Measurements from ENCODE around the gene CDKAL1.

Gene CDKAL1

DNA sequence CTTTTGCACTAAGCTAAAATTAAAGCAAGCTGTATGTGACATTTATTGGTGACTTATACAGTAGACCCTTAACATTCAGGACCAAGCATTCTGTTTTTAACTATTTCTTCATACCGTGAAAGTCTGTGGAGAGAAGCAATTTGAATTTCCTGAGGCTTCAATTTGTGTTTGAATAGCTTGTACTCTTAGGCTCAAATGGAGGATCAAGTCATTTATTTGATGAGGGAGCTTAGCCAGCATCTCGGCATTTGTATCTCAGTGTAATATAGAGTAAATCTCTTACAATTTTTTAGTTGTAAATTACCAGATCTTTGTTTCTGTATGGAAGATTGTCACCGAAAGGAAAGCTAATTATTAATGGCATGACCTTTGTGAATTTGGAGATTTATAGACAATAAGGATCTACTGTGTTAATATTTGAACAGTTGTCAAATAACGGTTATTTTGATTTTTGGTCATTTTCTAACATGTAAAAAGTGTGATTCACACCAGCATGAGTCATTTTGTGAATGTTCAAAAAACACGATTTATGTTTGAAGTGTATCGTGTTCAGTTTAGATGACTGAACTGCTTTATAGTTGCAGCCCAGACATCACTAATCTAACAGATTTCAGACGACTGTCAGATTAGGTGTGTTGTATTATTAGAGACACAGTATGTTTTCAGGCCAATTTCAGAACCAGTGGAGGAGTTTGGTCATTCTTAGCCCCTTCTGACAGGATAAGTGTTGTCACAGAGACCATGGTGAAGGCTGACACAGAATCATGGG lies 332.9 kb downstream of the CDKAL1 start:
- DNase-seq: no peak
- Histone ChIP-seq H3K9me3 (ENCODE audit: insufficient read depth, low read length, severe bottlenecking) (no peaks in the 10 kb centered on the region), H3K27ac (ENCODE audit: low read length) (no peak overlapping the region), H3K79me2 (ENCODE audit: insufficient read depth, low read length) (no peaks in the 10 kb centered on the region), H3K4me1 (ENCODE audit: insufficient read depth, low read length) (no peaks in the 10 kb centered on the region), H4K20me1 (ENCODE audit: insufficient read depth, low read length) (no peaks in the 10 kb centered on the region), H3K9ac (ENCODE audit: low read depth, low read length) (no peak overlapping the region), H2AFZ (ENCODE audit: low read depth, low read length) (no peak overlapping the region), H3K4me2 (ENCODE audit: insufficient read depth, low read length) (no peak overlapping the region), H3K36me3 (ENCODE audit: insufficient read depth, low read length) (no peaks in the 10 kb centered on the region), H3K4me3 (ENCODE audit: low read depth in 1 of 2, low read length in 2 of 2) (no peak overlapping the region), H3K27me3 (ENCODE audit: insufficient read depth, low read length, poor library complexity) (no peaks in the 10 kb centered on the region)
- no peak for ATAC-seq (ENCODE audit: insufficient read depth, low read depth)
- no peak for TF ChIP-seq EZH2 (IDR thresholded peaks at IDR 0.05; ENCODE audit: borderline replicate concordance, low read depth, low read length, severe bottlenecking)
- TF ChIP-seq, protein P1, sequence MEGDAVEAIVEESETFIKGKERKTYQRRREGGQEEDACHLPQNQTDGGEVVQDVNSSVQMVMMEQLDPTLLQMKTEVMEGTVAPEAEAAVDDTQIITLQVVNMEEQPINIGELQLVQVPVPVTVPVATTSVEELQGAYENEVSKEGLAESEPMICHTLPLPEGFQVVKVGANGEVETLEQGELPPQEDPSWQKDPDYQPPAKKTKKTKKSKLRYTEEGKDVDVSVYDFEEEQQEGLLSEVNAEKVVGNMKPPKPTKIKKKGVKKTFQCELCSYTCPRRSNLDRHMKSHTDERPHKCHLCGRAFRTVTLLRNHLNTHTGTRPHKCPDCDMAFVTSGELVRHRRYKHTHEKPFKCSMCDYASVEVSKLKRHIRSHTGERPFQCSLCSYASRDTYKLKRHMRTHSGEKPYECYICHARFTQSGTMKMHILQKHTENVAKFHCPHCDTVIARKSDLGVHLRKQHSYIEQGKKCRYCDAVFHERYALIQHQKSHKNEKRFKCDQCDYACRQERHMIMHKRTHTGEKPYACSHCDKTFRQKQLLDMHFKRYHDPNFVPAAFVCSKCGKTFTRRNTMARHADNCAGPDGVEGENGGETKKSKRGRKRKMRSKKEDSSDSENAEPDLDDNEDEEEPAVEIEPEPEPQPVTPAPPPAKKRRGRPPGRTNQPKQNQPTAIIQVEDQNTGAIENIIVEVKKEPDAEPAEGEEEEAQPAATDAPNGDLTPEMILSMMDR (IDR thresholded peaks at IDR 0.05; ENCODE audit: borderline replicate concordance, extremely low read depth, low read length, poor library complexity, severe bottlenecking): no peak

DNA sequence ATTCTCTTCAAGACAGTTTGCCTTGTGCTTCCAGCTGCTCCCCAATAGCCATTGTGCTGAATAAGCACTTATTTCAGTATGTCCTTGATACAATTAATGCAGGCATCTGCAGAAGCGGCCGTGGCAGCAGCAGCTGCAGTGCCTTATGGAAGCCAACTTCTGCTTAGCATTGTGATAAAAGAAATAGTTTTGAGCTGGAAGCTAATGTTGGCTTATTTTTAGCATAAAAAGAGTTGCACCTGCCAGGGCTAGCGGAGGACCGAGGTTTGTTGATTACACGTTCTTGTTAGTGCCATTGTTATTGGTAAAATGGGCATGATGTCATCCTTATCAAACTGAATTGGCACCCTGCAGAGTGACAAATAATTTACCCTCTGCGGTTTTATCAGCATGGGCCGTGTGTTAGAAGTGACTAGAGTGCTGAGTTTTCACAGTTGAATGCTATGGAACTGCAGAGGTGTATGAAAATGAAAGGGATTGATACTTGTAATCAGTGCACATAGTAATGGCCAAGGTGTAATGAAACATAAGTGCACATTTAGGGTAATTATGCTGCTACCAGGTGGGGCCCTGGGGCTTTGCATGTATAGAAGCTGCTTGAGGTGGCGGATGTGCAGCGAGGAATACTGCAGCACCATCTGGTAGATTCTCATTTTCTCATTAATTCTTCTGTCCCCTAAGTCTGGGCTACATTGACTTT lies 334.3 kb downstream of the CDKAL1 start:
- Histone ChIP-seq H3K4me3 (ENCODE audit: low read depth in 1 of 2, low read length in 2 of 2) (no peak overlapping the region), H2AFZ (ENCODE audit: low read depth, low read length) (no peak overlapping the region), H3K9me3 (ENCODE audit: insufficient read depth, low read length, severe bottlenecking) (no peaks in the 10 kb centered on the region), H4K20me1 (ENCODE audit: insufficient read depth, low read length) (no peaks in the 10 kb centered on the region), H3K79me2 (ENCODE audit: insufficient read depth, low read length) (no peaks in the 10 kb centered on the region), H3K27ac (ENCODE audit: low read length) (no peak overlapping the region), H3K9ac (ENCODE audit: low read depth, low read length) (no peak overlapping the region), H3K36me3 (ENCODE audit: insufficient read depth, low read length) (no peaks in the 10 kb centered on the region), H3K4me2 (ENCODE audit: insufficient read depth, low read length) (no peak overlapping the region), H3K27me3 (ENCODE audit: insufficient read depth, low read length, poor library complexity) (no peaks in the 10 kb centered on the region), H3K4me1 (ENCODE audit: insufficient read depth, low read length) (no peaks in the 10 kb centered on the region)
- ATAC-seq (ENCODE audit: insufficient read depth, low read depth) (no peak), DNase-seq (no peak)
- TF ChIP-seq, protein P1 (IDR thresholded peaks at IDR 0.05; ENCODE audit: borderline replicate concordance, extremely low read depth, low read length, poor library complexity, severe bottlenecking): no peak
- no peak for TF ChIP-seq EZH2 (IDR thresholded peaks at IDR 0.05; ENCODE audit: borderline replicate concordance, low read depth, low read length, severe bottlenecking)

DNA sequence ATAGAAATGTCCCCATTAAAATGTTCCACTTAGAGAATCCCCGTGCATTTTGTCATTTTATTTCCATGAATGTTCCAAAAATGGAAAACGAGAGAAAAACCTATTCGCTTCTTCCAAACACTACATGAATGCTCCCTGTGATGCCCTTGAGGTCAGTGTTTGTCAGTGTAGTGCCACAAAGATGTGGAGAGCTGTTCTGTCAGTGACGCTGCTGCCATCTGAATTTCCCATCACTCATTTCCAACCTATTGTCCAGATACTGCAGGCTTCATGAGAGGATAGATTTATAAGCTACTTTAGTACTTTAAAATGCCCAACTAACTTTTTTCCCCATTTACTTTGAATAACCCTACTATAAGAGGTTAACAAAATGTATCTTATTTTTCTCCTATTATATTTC lies 335.8 kb downstream of the CDKAL1 start:
- H3K27me3 ChIP-seq (ENCODE audit: insufficient read depth, low read length, poor library complexity): no peaks in the 10 kb centered on the region
- no peak for ATAC-seq (ENCODE audit: insufficient read depth, low read depth)

More for the DNA sequence above, 335.8 kb downstream of the CDKAL1 start:
- H3K79me2 ChIP-seq (ENCODE audit: insufficient read depth, low read length): no peaks in the 10 kb centered on the region
- no peak for TF ChIP-seq EZH2 (IDR thresholded peaks at IDR 0.05; ENCODE audit: borderline replicate concordance, low read depth, low read length, severe bottlenecking)
- TF ChIP-seq, protein P1 (IDR thresholded peaks at IDR 0.05; ENCODE audit: borderline replicate concordance, extremely low read depth, low read length, poor library complexity, severe bottlenecking): no peak
- no peak overlapping the region for H3K4me2 ChIP-seq (ENCODE audit: insufficient read depth, low read length)
- DNase-seq: no peak
- H2AFZ ChIP-seq (ENCODE audit: low read depth, low read length): no peak overlapping the region
- no peaks in the 10 kb centered on the region for H4K20me1 ChIP-seq (ENCODE audit: insufficient read depth, low read length)
- H3K36me3 ChIP-seq (ENCODE audit: insufficient read depth, low read length): no peaks in the 10 kb centered on the region
- H3K27ac ChIP-seq (ENCODE audit: low read length): no peak overlapping the region
- H3K4me3 ChIP-seq (ENCODE audit: low read depth in 1 of 2, low read length in 2 of 2): no peak overlapping the region
- no peak overlapping the region for H3K9ac ChIP-seq (ENCODE audit: low read depth, low read length)
- H3K4me1 ChIP-seq (ENCODE audit: insufficient read depth, low read length): no peaks in the 10 kb centered on the region
- no peaks in the 10 kb centered on the region for H3K9me3 ChIP-seq (ENCODE audit: insufficient read depth, low read length, severe bottlenecking)

Measured in DND-41 (cell line).